Measurements from ENCODE around the gene AIFM2.
"Not testable (repeated sequence)": the region's sequence is repeated elsewhere in the genome, so short reads cannot be mapped to it uniquely, and the experiment has no call there.

The AIFM2 gene

DNA sequence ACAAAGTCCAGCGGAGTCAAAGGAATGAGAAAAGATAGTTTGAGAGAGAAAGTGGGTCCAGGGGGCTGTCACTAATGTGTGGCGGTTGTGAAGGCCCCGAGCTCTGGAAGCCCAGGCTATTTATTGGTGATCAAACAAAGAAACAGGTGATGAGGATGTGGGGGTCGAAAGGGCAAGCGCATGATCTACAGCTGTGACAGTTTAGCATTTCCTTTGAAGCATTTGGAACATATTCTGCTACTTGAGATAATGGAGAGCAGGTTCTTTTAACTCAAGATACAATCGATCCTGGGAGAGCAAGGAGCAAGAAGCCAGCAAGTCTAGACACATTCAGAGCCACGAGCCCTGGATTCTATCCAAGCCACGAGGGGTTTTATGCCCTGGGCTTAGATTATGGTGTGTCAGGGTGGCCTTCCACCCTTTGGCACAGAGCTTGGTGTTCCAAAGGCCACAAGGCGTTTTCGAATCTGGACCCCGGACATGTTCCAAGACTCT lies 31.5 kb downstream of the AIFM2 start:
- peak; percentile 35 for DNase-seq (ENCODE audit: low read depth, low spot score)
- H3K4me3 ChIP-seq (ENCODE audit: low read length) = not testable (repeated sequence)

DNA sequence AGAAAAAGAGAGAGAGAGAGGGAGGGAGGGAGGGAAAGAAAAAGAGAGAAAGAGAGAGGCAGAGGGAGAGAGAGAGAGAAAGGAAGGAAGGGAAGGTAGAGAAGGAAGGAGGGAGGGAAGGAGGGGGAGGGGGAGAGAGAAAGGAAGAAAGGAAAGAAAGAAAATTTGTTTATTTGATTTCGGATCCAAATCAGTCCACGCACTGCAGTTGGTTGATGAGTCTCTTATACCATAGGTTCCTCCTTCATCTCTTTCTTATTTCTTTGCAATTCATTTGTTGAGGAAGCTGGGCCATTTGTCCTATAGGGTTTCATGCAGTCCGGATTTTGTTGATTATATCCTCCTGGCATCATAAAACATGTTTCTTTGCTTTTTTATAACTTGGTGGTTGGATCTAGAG lies 34.4 kb downstream of the AIFM2 start:
- H3K4me3 ChIP-seq (ENCODE audit: low read length) = no peak overlapping the region
- DNase-seq (ENCODE audit: low read depth, low spot score) = no peak

DNA sequence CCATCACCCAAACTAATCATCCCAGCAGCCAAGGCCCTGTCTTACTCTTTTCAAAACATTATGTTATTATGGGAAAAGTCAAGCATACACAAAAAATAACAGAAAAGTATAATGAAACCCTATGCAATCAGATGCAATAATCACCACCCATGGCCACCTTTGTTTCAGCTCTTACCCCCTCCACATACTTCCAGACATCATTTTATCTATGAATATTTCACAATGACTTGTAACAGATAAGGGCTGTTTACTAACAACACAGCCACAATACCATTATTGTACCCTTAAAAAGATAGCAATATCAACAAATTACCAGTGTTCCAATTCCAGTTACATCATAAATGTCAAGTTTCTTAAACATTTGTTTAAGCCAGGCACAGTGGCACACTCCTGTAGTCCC lies 35.2 kb downstream of the AIFM2 start:
- H3K4me3 ChIP-seq (ENCODE audit: low read length) = no peak overlapping the region
- DNase-seq (ENCODE audit: low read depth, low spot score) = no peak

DNA sequence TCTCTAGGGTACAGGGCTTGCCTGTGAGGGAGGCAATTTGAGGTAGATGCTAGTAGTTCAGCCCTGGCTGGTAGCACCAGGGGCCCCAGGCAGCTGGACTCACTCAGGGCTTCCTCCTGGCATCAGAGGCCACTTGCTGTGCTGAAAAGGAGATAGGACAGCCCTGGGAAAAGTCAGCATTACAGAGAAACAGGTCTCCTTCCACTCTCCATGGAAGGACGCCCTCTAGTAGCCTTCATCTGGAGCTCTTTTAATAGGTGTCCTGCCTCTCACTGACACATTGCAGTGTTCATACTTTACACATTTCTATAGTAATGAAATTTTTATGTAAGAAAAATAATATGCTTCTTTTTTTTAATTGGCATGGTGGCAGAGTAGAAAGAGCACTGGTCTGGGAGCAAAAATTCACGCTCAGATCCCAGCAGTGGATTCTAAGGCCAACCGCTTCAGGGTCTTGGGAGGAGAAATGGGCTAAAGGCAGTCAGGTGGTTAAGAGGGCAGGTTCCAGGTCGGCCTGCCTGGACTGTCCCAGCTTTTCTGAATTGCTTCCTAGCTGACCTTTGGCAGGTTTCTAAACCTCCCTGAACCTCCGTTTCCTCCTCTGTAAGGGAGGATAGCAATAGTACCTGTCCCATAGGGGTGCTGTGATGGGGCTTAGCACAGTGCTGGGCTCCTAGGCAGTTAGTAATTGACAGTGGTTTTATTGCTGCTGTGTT lies 35.8 kb downstream of the AIFM2 start:
- no peak overlapping the region for H3K4me3 ChIP-seq (ENCODE audit: low read length)
- no peak for DNase-seq (ENCODE audit: low read depth, low spot score)

DNA sequence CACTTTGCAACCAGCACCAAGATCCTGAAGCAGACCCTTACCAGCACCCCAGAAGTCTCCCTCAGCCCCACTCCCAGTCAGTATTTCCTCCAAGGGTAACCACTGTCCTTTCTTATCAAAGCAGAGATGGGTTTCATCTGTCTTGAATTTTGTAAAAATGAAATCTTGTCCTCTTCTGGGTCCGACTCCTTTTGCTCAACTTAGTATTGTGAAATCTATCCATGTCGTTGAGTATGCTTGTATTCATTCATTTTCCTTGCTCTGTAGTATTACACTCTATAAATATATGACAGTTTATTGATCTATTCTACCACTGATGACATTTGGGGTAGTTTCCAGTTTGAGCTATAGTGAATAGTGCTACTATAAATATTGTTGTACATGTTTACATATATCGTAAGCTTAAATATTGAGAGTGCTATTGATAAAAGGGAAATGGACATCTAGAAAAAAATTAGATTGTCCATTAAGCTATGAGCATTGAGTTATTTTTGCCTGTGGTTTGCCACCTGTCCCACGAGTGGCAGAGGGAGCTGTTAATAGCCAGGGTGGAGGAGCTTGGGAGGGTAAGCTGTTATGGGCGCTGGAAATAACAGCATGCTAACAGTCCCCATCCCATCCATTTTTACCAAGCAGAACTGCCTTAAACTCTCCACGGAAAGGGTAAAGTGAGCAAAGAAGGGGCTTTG lies 36.5 kb downstream of the AIFM2 start:
- H3K4me3 ChIP-seq (ENCODE audit: low read length) = no peak overlapping the region
- DNase-seq (ENCODE audit: low read depth, low spot score) = no peak

DNA sequence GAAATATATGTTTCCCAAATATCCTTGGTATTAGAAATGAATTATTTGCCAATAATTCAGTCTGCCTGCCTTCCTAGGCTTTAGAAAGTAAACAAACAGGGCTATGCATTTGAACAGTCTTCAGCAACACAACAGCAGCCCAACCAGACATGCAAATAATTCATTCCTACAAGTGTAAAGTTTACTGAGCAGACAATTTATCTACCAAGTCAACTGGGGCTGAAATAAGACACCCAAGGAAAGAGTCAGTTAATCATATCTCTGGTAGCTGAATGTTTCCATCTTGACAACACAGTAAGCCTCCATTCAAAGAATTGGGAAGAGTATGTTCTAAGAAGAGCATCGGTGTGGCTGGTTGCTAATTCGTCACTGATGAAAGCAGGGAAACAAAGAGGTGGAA lies 38.4 kb downstream of the AIFM2 start:
- H3K4me3 ChIP-seq (ENCODE audit: low read length) = no peak overlapping the region
- no peak for DNase-seq (ENCODE audit: low read depth, low spot score)

DNA sequence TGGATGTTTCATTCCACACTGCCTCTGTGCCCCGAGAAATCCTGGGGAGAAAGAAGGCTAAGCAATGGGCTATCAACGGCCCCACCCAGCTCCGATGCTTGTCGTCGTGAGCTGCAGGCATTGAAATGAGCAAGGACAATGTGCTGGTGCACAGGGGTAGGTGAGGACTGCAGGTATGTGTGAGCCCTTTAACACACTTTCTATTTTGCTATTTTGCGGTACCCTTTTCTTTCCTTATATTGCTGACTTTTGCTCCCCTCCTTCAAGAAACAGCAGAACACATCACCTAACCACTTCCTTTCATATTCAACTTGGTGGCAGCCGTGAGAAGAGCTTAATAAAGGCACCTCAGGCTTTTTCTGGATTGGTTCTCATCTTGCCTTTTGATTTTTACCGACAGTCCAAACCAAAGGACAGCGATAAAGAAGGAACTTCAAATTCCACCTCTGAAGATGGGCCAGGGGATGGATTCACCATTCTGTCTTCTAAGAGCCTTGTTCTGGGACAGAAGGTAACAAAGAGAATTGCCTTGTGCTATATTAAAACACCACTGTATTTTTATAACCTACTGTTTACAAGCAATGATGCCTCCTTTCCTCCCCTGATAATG lies 39.2 kb downstream of the AIFM2 start:
- peak; percentile 79 for DNase-seq (ENCODE audit: low read depth, low spot score)
- H3K4me3 ChIP-seq (ENCODE audit: low read length) = peak overlapping the region; percentile 49

DNA sequence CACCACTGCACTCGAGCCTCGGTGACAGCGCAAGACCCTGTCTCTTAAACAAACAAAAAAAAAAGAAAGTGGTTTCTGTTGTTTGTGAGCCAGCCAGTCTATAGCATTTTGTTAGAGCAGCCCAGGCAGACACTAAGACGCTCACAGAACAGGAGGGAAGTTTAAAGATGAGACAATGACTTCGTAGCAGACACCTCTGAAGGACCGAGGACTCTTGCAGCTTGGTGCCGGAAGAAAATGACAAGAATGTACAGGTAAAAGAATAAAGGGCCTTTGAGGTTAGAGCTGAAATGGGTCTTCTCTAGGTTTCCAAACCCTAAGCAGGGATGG lies 40.3 kb downstream of the AIFM2 start:
- peak overlapping the region; percentile 23 for H3K4me3 ChIP-seq (ENCODE audit: low read length)
- no peak for DNase-seq (ENCODE audit: low read depth, low spot score)

DNA sequence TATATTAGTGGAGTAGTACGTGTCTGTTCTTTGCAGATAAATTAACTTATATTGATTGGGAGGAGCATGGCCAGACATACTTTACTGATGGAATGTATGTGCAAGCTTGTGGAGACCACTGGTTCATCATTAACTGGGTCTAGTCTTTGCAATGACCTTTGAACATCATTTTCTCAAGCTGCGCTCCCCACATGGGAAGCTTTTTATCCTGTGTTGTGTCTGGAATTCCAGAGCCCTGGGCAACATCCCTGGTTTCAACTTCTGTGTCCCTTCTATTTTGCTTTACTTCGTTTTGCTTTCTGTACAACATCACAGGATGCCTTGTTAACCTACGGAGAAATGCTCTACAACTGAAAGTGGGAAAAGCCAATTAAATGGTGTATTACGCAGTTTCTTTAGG lies 41.7 kb downstream of the AIFM2 start:
- no peak overlapping the region for H3K4me3 ChIP-seq (ENCODE audit: low read length)
- no peak for DNase-seq (ENCODE audit: low read depth, low spot score)

DNA sequence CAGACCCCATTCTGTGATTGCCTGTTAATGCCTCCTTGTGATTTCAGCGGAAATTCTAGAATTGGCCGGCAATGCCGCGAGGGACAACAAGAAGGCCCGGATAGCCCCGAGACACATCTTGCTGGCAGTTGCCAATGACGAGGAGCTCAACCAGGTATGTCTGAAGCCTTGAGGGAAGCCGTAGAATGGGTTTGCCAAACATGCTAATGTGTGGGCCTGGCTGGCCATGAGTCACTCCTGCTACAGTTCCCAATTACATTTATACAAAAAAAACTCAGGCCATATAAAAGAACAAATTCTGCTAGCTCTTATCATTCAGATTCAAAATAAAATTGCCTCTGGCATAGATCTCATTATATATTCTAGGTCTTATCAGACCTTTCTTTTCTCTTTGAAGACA lies 42.6 kb downstream of the AIFM2 start:
- H3K4me3 ChIP-seq (ENCODE audit: low read length) = no peak overlapping the region
- DNase-seq (ENCODE audit: low read depth, low spot score) = no peak

DNA sequence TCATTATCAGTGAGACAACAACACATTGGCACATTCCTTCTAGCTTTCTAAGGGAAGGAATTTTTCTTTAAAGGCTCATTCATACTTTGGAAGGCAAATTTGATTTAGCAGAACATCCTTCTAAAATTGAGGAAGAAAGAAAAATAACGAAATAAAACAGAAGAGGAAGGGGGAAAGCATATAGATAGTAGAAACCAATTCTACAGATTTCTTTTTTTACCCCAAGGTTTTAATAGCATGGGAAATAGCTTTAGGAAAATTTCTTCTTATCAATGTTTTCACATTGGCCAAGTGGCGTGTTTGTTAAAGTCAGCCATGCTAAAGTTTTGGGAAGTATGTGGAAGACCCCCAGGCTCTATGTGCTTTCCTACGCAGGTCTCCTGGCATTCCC lies 44.3 kb downstream of the AIFM2 start:
- H3K4me3 ChIP-seq (ENCODE audit: low read length) = no peak overlapping the region
- DNase-seq (ENCODE audit: low read depth, low spot score) = no peak

DNA sequence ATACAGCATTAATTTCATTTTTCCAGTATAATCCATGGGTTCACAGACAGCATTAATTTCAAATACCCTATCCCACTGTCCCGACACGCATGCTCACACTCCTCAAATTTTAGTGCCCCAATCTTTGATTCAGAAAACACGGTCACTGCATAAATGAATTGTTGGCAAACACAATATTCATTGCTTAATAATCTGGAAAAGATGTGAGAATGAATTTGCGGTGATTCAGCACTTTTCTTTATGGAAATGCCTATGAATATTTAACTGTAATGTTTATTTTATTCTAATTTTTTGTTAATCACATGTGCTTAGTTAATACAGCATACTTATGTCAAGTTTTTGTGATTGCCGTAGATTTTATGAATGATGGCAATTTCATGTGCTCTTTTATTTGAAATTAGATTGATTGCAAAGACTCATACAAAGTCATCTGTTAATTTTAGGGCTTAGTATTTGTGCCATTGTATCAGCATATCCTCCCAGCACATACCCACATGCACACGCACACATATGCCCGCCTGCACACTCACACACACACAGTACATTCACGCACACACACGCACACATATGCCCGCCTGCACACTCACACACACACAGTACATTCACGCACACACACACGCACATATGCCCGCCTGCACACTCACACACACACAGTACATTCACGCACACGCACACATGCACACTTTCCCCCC lies 44.9 kb downstream of the AIFM2 start:
- DNase-seq (ENCODE audit: low read depth, low spot score) = no peak
- no peak overlapping the region for H3K4me3 ChIP-seq (ENCODE audit: low read length)

DNA sequence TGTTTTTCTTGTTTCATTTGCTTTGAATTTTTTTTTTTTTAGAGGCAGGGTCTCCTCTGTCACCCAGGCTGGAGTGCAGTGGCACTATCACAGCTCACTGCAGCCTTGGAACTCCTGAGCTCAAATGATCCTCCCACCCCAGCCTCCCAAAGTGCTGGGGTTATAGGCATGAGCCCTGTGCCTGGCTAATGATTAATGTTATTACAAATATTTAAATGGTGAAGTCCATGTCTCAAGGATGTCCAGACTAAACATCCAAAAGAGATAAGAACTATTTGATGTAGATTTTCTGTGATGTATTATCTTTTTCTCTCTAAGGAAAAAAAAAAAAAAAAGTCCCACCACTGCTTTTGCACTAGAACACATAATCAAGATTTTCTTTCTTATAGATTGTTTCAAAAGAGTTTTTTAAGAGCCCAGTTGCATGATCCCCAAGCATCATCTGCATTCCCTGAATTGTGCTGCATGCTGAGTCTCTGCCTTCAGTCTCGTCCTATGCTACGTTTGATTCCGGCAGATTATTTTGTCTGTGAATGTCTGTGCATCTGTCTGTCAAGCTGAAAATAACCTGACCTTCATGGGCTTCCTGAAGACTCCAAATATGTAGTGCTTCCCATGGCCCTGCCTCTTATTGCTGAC lies 46.5 kb downstream of the AIFM2 start:
- no peak overlapping the region for H3K4me3 ChIP-seq (ENCODE audit: low read length)
- DNase-seq (ENCODE audit: low read depth, low spot score) = no peak

DNA sequence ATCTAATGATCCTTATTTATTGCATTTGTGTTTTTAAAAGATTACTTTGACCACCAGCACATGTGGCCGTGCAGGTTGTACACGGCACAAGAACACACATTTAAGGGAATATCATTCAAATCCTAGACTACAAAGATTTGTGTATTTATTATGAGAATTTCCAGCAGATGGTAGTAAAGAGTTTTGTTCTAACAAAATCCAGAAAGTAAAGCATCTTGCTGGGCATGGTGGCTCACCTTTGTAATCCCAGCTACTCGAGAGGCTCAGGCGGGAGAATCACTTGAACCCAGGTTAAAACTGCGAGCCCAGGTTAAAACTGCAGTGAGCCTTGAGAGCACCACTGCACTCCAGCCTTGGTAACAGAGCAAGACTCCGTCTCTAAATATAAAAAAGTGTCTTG lies 48.4 kb downstream of the AIFM2 start:
- no peak overlapping the region for H3K4me3 ChIP-seq (ENCODE audit: low read length)
- peak; percentile 14 for DNase-seq (ENCODE audit: low read depth, low spot score)

DNA sequence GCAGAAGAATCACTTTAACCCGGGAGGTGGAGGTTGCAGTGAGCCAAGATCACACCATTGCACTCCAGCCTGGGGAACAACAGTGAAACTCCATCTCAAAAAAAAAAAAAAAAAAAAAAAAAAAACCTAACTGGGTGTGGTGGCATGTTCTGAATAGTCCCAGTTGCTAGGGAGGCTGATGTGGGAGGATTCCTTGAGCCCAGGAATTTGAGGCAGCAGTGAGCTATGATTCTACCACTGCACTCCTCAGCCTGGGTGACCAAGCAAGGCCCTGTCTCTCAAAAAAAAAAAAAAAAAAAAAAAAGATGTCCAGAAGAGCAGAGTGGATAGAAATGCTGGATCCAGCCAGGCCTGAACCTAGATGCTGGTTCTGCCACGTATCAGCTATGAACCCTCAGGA lies 51.8 kb downstream of the AIFM2 start:
- not testable (repeated sequence) for DNase-seq (ENCODE audit: low read depth, low spot score); H3K4me3 ChIP-seq (ENCODE audit: low read length)

DNA sequence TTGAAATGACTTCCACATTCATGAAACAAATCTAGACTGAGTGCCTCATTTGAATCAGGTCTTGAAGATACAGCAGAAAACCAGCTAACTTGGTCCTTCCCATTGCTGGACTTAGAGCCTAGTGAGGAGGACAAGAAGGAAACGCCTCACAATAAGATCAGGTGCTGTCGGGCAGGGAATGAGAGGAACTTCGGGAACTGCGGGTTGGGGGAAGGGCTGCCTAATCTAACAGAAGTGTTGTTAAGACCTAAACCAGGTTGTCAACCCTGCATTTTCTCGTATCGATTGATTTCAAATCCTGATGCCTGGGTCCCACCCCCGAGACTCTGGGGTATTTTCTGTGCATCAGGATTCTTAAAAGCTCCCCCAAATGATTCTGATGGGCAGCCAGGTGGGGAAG lies 53.7 kb downstream of the AIFM2 start:
- DNase-seq (ENCODE audit: low read depth, low spot score) = no peak
- no peak overlapping the region for H3K4me3 ChIP-seq (ENCODE audit: low read length)

DNA sequence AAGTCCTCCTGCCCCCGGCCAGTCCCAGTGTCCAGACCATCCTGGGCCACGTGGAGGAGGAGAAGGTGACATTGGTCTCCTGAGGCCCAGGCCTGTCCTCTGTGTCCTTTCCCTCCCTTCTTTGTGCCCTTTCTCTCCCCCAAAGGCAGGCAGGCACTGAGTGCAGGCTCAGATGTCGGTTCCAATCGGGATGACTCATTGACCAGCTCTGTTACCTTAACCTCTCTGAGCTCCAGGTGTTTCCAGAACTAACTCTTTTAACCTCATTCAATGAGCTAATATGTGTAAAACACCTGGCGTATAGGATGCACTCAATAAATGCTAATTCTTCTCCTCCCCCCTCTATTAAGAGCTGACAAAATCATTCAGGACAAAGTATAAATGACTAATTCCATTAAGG lies 54.3 kb downstream of the AIFM2 start:
- no peak for DNase-seq (ENCODE audit: low read depth, low spot score)
- no peak overlapping the region for H3K4me3 ChIP-seq (ENCODE audit: low read length)

DNA sequence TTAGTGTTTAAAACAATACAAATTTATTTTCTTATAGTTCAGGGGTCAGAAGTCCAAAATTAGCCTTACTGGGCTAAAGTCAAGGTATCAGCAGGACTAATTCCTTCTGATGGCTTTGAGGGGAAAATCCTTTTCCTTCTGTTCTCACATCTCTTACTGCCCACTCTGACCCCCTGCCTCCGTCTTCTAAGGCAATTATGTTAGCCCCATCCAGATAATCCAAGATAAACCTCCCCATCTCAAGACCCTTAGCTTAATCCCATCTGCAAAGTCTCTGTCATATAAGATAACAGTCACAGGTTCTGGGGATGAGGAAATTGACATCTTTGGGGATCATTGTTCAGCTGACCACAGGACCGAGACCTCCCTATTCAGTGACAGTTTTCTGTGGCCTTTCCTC lies 57.7 kb downstream of the AIFM2 start:
- DNase-seq (ENCODE audit: low read depth, low spot score) = no peak
- H3K4me3 ChIP-seq (ENCODE audit: low read length) = no peak overlapping the region

DNA sequence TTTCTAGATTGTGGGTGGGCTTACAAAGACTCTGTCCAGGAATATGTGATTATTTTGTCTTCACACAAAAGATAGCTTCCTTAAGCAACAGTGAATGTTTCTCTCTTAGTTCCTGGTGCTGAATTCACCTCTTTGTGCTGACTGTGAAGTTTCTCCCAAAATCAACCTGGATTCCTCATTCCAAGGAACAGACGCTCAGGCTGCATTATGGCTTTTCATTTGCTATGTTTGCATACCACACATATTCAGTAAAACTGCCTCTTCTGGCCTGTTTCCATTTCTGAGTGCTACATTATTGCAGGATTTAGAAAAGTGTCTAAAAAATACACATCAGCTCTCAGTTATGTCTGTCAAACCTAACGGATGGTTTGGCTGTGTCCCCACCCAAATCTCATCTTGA lies 58.5 kb downstream of the AIFM2 start:
- H3K4me3 ChIP-seq (ENCODE audit: low read length) = no peak overlapping the region
- no peak for DNase-seq (ENCODE audit: low read depth, low spot score)

DNA sequence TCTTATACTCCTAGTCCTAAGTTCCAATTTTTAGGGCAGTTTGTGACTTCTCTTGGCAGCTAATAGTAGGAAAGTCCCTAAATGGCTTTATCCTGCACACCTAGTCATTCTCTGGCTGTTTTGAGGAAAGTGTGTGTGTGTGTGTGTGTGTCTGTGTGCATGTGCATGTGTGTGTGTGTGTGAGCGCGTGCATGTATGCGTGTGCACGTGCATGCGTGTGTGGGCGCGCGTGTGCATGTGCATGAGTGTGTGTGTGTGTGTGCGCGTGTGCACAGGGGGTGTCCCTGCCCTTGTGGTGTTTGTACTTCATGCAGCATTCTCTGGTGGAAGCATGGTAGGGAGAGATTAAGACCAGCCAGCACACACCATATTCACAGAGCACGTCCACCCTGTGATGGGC lies 61.8 kb downstream of the AIFM2 start:
- no peak overlapping the region for H3K4me3 ChIP-seq (ENCODE audit: low read length)
- DNase-seq (ENCODE audit: low read depth, low spot score) = no peak
